DND-41 (cell line): Measurements from ENCODE around the gene A3GALT2.

Source experiments
- ATAC-seq: fragments of 200-7000 bp; cut with Tn5 transposase; 3 replicates; pipeline ENCODE4 v1.9.1; 2021; ENCODE audit warnings: low read depth; ENCODE audit not compliant: insufficient read depth
- DNase-seq: peaks from one replicate; pipeline ENCODE4 v3.0.0-alpha.2; 2020
- H2AFZ ChIP-seq: 2 replicates; pipeline ENCODE4 v1.6.0; 2012; ENCODE audit warnings: low read depth, low read length
- H3K27ac ChIP-seq: 2 replicates; pipeline ENCODE4 v1.5.1; 2012; ENCODE audit warnings: low read length, inconsistent platforms
- H3K27me3 ChIP-seq: fragments of 200-600 bp; sonication (generic); 2 replicates; pipeline ENCODE4 v1.6.0; 2012; ENCODE audit warnings: low read length, mild to moderate bottlenecking, inconsistent platforms; ENCODE audit not compliant: insufficient read depth, poor library complexity
- H3K36me3 ChIP-seq: 2 replicates; pipeline ENCODE4 v1.5.1; 2012; ENCODE audit warnings: low read length, inconsistent platforms; ENCODE audit not compliant: insufficient read depth
- H3K4me1 ChIP-seq: 2 replicates; pipeline ENCODE4 v1.5.1; 2012; ENCODE audit warnings: mild to moderate bottlenecking, low read length; ENCODE audit not compliant: insufficient read depth
- H3K4me2 ChIP-seq: 2 replicates; pipeline ENCODE4 v1.6.0; 2012; ENCODE audit warnings: mild to moderate bottlenecking, moderate library complexity, low read length, inconsistent platforms; ENCODE audit not compliant: insufficient read depth
- H3K4me3 ChIP-seq, 2 experiments: fragments of 200-600 bp in 1 of 2; shearing (Covaris generic) in 1 of 2; 2 replicates each; pipeline ENCODE4 v1.5.1; 2012 to 2016; ENCODE audit warnings: inconsistent platforms in 2 of 2, low read length in 2 of 2, mild to moderate bottlenecking in 2 of 2, low read depth in 1 of 2, moderate library complexity in 1 of 2
- H3K79me2 ChIP-seq: 2 replicates; pipeline ENCODE4 v1.6.0; 2012; ENCODE audit warnings: low read length, inconsistent platforms; ENCODE audit not compliant: insufficient read depth
- H3K9ac ChIP-seq: 2 replicates; pipeline ENCODE4 v1.6.0; 2012; ENCODE audit warnings: low read depth, mild to moderate bottlenecking, inconsistent platforms, low read length, moderate library complexity
- H3K9me3 ChIP-seq: 2 replicates; pipeline ENCODE4 v1.5.1; 2012; ENCODE audit warnings: low read length, moderate library complexity, mild to moderate bottlenecking, inconsistent platforms; ENCODE audit not compliant: insufficient read depth, severe bottlenecking
- H4K20me1 ChIP-seq: 2 replicates; pipeline ENCODE4 v1.6.0; 2012; ENCODE audit warnings: low read length; ENCODE audit not compliant: insufficient read depth
- EZH2 ChIP-seq: IDR thresholded peaks from 3 replicates; pipeline ENCODE4 v1.6.1; 2012; ENCODE audit warnings: borderline replicate concordance, low read depth, mild to moderate bottlenecking, moderate library complexity, low read length, inconsistent platforms; ENCODE audit not compliant: severe bottlenecking
- TF ChIP-seq, protein P1 (sequence below): IDR thresholded peaks from 2 replicates; pipeline ENCODE4 v1.5.1; 2012; ENCODE audit warnings: borderline replicate concordance, low read length, moderate library complexity, mild to moderate bottlenecking; ENCODE audit not compliant: poor library complexity, severe bottlenecking; ENCODE audit errors: extremely low read depth

Gene A3GALT2

DNA sequence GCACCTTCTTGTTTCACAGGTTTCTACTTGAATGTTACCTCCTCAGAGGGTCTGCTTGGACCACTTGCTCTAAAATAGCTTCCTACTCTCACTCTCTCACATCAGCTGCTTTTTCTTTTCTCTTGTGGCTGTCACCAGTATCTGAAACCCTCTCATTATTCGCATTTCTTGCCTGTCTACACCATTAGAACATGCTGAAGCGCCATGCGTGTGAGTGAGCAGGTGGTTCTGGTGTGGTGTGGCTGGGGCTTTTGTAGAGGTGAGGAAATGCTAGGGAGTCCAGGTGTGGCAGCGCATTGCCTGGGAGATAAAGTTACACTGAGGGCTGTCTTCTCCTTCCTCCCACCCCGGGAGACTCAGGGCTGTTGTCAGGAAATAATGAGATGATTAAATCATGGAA, 60.5 kb downstream of the A3GALT2 start:
- H3K79me2 ChIP-seq = peaks cover 84% of the 10 kb centered on the region
- H3K27me3 ChIP-seq = no peaks in the 10 kb centered on the region
- peaks cover 28% of the 10 kb centered on the region for H3K4me1 ChIP-seq
- no peak overlapping the region for H3K9ac ChIP-seq
- no peak overlapping the region for H3K4me3 ChIP-seq
- H3K9me3 ChIP-seq = no peaks in the 10 kb centered on the region
- peaks cover 25% of the 10 kb centered on the region for H3K36me3 ChIP-seq
- no peak overlapping the region for H3K4me2 ChIP-seq
- H2AFZ ChIP-seq = no peak overlapping the region
- H4K20me1 ChIP-seq = peaks cover 67% of the 10 kb centered on the region
- no peak for TF ChIP-seq EZH2
- TF ChIP-seq, protein P1, sequence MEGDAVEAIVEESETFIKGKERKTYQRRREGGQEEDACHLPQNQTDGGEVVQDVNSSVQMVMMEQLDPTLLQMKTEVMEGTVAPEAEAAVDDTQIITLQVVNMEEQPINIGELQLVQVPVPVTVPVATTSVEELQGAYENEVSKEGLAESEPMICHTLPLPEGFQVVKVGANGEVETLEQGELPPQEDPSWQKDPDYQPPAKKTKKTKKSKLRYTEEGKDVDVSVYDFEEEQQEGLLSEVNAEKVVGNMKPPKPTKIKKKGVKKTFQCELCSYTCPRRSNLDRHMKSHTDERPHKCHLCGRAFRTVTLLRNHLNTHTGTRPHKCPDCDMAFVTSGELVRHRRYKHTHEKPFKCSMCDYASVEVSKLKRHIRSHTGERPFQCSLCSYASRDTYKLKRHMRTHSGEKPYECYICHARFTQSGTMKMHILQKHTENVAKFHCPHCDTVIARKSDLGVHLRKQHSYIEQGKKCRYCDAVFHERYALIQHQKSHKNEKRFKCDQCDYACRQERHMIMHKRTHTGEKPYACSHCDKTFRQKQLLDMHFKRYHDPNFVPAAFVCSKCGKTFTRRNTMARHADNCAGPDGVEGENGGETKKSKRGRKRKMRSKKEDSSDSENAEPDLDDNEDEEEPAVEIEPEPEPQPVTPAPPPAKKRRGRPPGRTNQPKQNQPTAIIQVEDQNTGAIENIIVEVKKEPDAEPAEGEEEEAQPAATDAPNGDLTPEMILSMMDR = no peak
- ATAC-seq (no peak), DNase-seq (no peak)
- H3K27ac ChIP-seq = no peak overlapping the region

DNA sequence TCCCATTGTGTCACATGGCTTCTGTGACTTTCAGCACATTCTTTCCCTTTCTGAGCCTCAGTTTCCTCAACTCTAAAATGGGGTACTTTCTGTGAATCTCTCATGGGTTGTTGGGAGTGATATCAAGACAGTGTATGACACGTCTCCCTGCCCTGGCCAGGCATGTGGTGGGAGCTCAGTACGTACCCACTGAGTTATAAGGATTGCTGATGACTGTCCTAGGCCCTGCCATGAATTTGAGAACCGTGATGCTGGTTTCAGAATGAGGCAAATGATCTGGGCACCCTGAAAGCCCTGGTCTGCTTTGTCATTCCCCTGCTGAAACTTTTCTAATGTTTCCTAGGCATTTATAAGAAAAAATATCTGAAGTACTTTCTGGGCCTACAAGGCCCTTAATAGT, 61.0 kb downstream of the A3GALT2 start:
- H3K4me3 ChIP-seq = no peak overlapping the region
- H3K9me3 ChIP-seq = no peaks in the 10 kb centered on the region
- peaks cover 62% of the 10 kb centered on the region for H4K20me1 ChIP-seq
- H2AFZ ChIP-seq = no peak overlapping the region
- ATAC-seq (no peak), DNase-seq (no peak)
- H3K9ac ChIP-seq = no peak overlapping the region
- H3K27me3 ChIP-seq = no peaks in the 10 kb centered on the region
- TF ChIP-seq EZH2 = no peak
- TF ChIP-seq, protein P1 = no peak
- peaks cover 80% of the 10 kb centered on the region for H3K79me2 ChIP-seq
- peaks cover 25% of the 10 kb centered on the region for H3K36me3 ChIP-seq
- H3K4me1 ChIP-seq = peaks cover 29% of the 10 kb centered on the region
- no peak overlapping the region for H3K27ac ChIP-seq
- H3K4me2 ChIP-seq = peak overlapping the region; percentile 3; the same call in 1 of the 2 replicates

DNA sequence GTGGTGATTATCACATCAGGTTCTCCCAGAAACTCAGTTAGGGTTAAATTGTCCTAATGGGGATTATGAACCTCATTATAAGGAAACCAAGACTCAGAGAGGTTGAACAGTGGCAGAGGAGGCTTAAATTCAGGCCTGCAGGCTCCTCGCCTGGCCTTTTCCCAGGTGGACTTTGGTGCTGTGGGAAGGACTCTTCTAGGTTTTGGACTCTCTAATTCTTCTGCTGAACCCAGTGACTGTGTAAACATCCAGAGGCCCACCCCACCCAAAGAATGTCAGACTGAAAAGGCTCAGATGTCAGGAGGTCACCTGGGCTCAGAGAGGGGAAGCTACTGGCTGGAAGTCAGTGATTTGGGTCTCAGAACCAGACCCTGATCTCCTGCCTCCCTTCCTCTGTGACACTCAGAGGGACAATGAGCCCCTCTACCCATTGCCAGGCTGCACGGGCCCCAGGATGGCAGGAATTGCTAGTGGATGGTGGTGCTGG, 62.1 kb downstream of the A3GALT2 start:
- DNase-seq (no peak), ATAC-seq (no peak)
- H3K36me3 ChIP-seq = peaks cover 25% of the 10 kb centered on the region
- H3K4me1 ChIP-seq = peaks cover 29% of the 10 kb centered on the region
- 0 out of 2 replicates have a peak overlapping the region, but pooled peaks have one; percentile 4 for H3K27ac ChIP-seq
- peak overlapping the region; percentile 91 for H3K9ac ChIP-seq
- no peak for TF ChIP-seq EZH2
- TF ChIP-seq, protein P1 = no peak
- no peak overlapping the region for H2AFZ ChIP-seq
- H3K4me3 ChIP-seq = no peak overlapping the region
- peaks cover 52% of the 10 kb centered on the region for H4K20me1 ChIP-seq
- H3K27me3 ChIP-seq = no peaks in the 10 kb centered on the region
- H3K79me2 ChIP-seq = peaks cover 69% of the 10 kb centered on the region
- no peaks in the 10 kb centered on the region for H3K9me3 ChIP-seq
- peak overlapping the region; percentile 95; the same call in 1 of the 2 replicates for H3K4me2 ChIP-seq
